ENCODE data around the gene RYR2. TPM values are rescaled to one million over a fixed set of nuclear protein-coding genes. Genes with fewer than 3 reads are reported as not detected.

The RYR2 gene
- total and polyA plus RNA-seq, 4 donors, result 0.43 to 11.6 (median 2.0) TPM

DNA sequence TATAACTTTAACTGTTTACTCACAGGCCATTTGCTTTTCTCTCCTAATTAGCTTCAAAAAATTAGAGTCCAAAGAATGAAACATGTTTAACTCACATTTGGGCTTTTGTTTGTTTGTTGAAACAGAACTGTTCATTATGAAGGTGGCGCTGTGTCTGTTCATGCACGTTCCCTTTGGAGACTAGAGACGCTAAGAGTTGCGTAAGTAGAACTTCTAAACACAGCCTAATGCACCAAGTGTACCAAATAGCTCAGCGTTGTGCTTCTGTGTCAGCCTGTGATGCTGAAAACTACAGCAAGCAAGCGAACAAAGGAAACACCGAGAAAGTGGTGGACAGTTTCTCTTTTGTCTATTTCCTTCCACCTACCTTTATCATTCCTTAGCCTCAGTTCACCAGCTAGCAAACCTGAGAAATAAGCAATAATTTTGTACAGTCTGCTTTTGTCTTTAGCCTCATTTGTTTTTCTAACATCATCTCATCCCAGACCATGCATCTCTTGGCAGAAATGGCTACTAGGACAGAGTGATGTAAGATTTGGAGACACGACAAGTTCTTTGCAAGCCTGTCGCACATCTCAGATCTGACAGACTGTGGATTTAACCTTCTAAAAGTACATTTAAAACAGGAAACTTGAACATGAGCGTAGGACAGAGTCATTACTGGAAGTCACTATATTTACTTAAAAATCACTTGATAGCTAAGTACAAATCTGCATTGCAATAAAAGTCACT, 375.1 kb downstream of the RYR2 start:
- no peak overlapping the region for H3K4me3 ChIP-seq
- TF ChIP-seq, protein P1, sequence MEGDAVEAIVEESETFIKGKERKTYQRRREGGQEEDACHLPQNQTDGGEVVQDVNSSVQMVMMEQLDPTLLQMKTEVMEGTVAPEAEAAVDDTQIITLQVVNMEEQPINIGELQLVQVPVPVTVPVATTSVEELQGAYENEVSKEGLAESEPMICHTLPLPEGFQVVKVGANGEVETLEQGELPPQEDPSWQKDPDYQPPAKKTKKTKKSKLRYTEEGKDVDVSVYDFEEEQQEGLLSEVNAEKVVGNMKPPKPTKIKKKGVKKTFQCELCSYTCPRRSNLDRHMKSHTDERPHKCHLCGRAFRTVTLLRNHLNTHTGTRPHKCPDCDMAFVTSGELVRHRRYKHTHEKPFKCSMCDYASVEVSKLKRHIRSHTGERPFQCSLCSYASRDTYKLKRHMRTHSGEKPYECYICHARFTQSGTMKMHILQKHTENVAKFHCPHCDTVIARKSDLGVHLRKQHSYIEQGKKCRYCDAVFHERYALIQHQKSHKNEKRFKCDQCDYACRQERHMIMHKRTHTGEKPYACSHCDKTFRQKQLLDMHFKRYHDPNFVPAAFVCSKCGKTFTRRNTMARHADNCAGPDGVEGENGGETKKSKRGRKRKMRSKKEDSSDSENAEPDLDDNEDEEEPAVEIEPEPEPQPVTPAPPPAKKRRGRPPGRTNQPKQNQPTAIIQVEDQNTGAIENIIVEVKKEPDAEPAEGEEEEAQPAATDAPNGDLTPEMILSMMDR (IDR thresholded peaks at IDR 0.05; ENCODE audit: control extremely low read depth, extremely low read depth), result no peak
- 87% methylated on average over 10 of the region's 10 CpGs for WGBS, 2 donors
- no peaks in the 10 kb centered on the region for H3K4me1 ChIP-seq (ENCODE audit: control insufficient read depth in 5 of 5, insufficient read depth in 5 of 5, low read length in 5 of 5)
- H3K9ac ChIP-seq (ENCODE audit: insufficient read depth in 1 of 2, low read length in 2 of 2), result no peak overlapping the region
- no peaks in the 10 kb centered on the region for H3K36me3 ChIP-seq (ENCODE audit: control insufficient read depth in 4 of 4, insufficient read depth in 4 of 4, low read length in 4 of 4)
- ATAC-seq (ENCODE audit: insufficient read depth, low FRiP score) (no peak), DNase-seq (no peak)
- H3K9me3 ChIP-seq (ENCODE audit: control insufficient read depth in 4 of 4, insufficient read depth in 3 of 4, low read length in 3 of 4), result peaks cover 0 to 4% (median under 1%) of the 10 kb centered on the region in 4 donors
- no peak overlapping the region for H3K27ac ChIP-seq (ENCODE audit: low read depth in 1 of 2, low read length in 1 of 2)
- H3K27me3 ChIP-seq (ENCODE audit: control insufficient read depth in 3 of 3, insufficient read depth in 3 of 3, low read length in 2 of 3), result peaks cover 0 to 3% (median 0%) of the 10 kb centered on the region in 3 donors

DNA sequence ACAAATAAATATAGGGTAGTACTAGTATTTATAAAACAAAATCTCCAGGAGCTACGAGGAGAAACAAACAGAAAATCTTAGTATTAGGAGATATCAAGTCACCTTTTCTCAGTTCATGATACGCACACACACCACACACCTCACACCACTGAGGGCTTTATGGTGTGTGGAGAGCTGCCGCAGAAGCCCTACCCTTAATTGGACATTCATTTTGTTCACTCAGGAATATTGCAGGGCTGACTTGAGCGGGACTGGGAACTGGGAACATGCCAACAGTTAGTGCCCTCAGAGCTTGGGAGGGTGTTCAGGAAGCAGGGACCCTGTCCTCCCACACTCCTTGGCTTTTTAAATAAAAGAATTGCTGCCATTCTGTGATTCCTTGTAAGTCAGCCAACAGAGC, 386.8 kb downstream of the RYR2 start:
- H3K4me3 ChIP-seq, result no peak overlapping the region
- ATAC-seq (ENCODE audit: insufficient read depth, low FRiP score) (no peak), DNase-seq (no peak)
- WGBS, 2 donors, result 84 to 86% methylated on average over 4 of the region's 4 CpGs
- TF ChIP-seq, protein P1 (IDR thresholded peaks at IDR 0.05; ENCODE audit: control extremely low read depth, extremely low read depth), result no peak
- H3K9ac ChIP-seq (ENCODE audit: insufficient read depth in 1 of 2, low read length in 2 of 2), result no peak overlapping the region
- no peaks in the 10 kb centered on the region for H3K36me3 ChIP-seq (ENCODE audit: control insufficient read depth in 4 of 4, insufficient read depth in 4 of 4, low read length in 4 of 4)
- no peak overlapping the region for H3K27ac ChIP-seq (ENCODE audit: low read depth in 1 of 2, low read length in 1 of 2)
- no peaks in the 10 kb centered on the region for H3K27me3 ChIP-seq (ENCODE audit: control insufficient read depth in 3 of 3, insufficient read depth in 3 of 3, low read length in 2 of 3)
- no peaks in the 10 kb centered on the region for H3K4me1 ChIP-seq (ENCODE audit: control insufficient read depth in 5 of 5, insufficient read depth in 5 of 5, low read length in 5 of 5)
- no peaks in the 10 kb centered on the region for H3K9me3 ChIP-seq (ENCODE audit: control insufficient read depth in 4 of 4, insufficient read depth in 3 of 4, low read length in 3 of 4)

DNA sequence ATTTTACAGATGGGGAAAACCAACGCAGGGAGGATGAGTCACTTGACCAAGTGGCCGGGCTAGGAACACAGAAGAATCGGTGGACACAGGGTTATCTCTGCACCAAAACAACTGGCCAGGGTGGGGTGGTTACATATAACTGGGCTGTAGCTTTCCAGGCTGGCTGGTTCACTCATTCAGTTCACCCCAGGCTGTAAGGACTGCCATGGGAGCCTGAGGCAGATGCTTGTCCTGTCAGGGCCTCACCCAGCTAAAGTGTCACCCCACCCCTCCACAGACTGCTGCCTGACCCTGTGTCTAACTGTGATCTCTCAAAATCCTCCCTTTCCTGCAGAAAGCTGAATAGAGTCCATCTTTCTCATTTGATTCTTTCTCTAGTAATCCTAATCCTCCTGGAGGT, 387.3 kb downstream of the RYR2 start:
- Histone ChIP-seq H3K27ac (ENCODE audit: low read depth in 1 of 2, low read length in 1 of 2) (no peak overlapping the region), H3K36me3 (ENCODE audit: control insufficient read depth in 4 of 4, insufficient read depth in 4 of 4, low read length in 4 of 4) (no peaks in the 10 kb centered on the region), H3K4me1 (ENCODE audit: control insufficient read depth in 5 of 5, insufficient read depth in 5 of 5, low read length in 5 of 5) (no peaks in the 10 kb centered on the region), H3K4me3 (no peak overlapping the region), H3K27me3 (ENCODE audit: control insufficient read depth in 3 of 3, insufficient read depth in 3 of 3, low read length in 2 of 3) (no peaks in the 10 kb centered on the region), H3K9me3 (ENCODE audit: control insufficient read depth in 4 of 4, insufficient read depth in 3 of 4, low read length in 3 of 4) (no peaks in the 10 kb centered on the region), H3K9ac (ENCODE audit: insufficient read depth in 1 of 2, low read length in 2 of 2) (no peak overlapping the region)
- TF ChIP-seq, protein P1 (IDR thresholded peaks at IDR 0.05; ENCODE audit: control extremely low read depth, extremely low read depth), result no peak
- 54 to 74% methylated on average over 3 of the region's 3 CpGs for WGBS, 2 donors
- ATAC-seq (ENCODE audit: insufficient read depth, low FRiP score) (no peak), DNase-seq (no peak)

DNA sequence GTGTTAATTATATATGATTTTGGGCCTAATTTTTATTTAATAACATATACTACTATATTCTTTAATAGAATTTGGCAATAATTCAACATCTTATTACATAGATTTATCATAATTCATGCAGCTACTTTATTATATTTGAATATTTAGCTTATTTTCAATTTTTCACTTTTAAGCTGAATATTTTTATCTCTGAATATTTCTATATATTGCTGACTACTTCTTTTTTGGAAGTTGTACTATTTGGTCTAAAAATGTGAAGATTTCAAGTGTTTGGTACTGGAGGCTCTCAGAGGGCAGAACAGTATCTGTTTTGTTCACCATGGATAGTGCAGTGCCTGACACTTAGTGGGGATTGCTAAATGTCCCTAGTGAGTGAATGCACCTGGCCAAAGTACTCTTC, 389.5 kb downstream of the RYR2 start:
- H3K27ac ChIP-seq (ENCODE audit: low read depth in 1 of 2, low read length in 1 of 2), result no peak overlapping the region
- no peak overlapping the region for H3K4me3 ChIP-seq
- H3K36me3 ChIP-seq (ENCODE audit: control insufficient read depth in 4 of 4, insufficient read depth in 4 of 4, low read length in 4 of 4), result no peaks in the 10 kb centered on the region
- TF ChIP-seq, protein P1 (IDR thresholded peaks at IDR 0.05; ENCODE audit: control extremely low read depth, extremely low read depth), result no peak
- no peak overlapping the region for H3K9ac ChIP-seq (ENCODE audit: insufficient read depth in 1 of 2, low read length in 2 of 2)
- H3K9me3 ChIP-seq (ENCODE audit: control insufficient read depth in 4 of 4, insufficient read depth in 3 of 4, low read length in 3 of 4), result no peaks in the 10 kb centered on the region
- H3K4me1 ChIP-seq (ENCODE audit: control insufficient read depth in 5 of 5, insufficient read depth in 5 of 5, low read length in 5 of 5), result no peaks in the 10 kb centered on the region
- DNase-seq (no peak), ATAC-seq (ENCODE audit: insufficient read depth, low FRiP score) (no peak)
- H3K27me3 ChIP-seq (ENCODE audit: control insufficient read depth in 3 of 3, insufficient read depth in 3 of 3, low read length in 2 of 3), result no peaks in the 10 kb centered on the region
